Activated CD8-positive, alpha-beta T cell treated with anti-CD3 and anti-CD28 coated beads for 36 hours (primary cell): ENCODE measurements around the gene KRTAP12-2. TPM values are rescaled to one million over a fixed set of nuclear protein-coding genes. Genes with fewer than 3 reads are reported as not detected.
A peak's percentile ranks its signal among the peaks of the same experiment; 100 is the strongest.
"Not testable (repeated sequence)": the region's sequence is repeated elsewhere in the genome, so short reads cannot be mapped to it uniquely, and the experiment has no call there.

Experiments used
- ATAC-seq: fragments of 200-7000 bp; cut with Tn5 transposase; one replicate; pipeline ENCODE4 v1.10.0; 2021; ENCODE audit warnings: mild to moderate bottlenecking, moderate library complexity
- CTCF ChIA-PET: fragments of 350-600 bp; sonication (Branson Sonifier 250); formaldehyde crosslinking; loops from one replicate; lab custom pipeline; 2021; ENCODE audit warnings: antibody characterized with exemption; lab: Charles Lee
- POLR2A ChIA-PET: fragments of 350-600 bp; sonication (Branson Sonifier 250); formaldehyde crosslinking; loops from one replicate; lab custom pipeline; 2021; ENCODE audit warnings: antibody characterized with exemption; lab: Charles Lee
- DNase-seq: peaks from one replicate; pipeline ENCODE4 v3.0.0-alpha.2; 2020
- H3K27ac Mint-ChIP-seq: one replicate; pipeline ENCODE4 v1.8.0; 2021; ENCODE audit warnings: mild to moderate bottlenecking, mixed read lengths
- H3K27me3 Mint-ChIP-seq: one replicate; pipeline ENCODE4 v1.8.0; 2021; ENCODE audit warnings: mixed read lengths
- H3K36me3 Mint-ChIP-seq: one replicate; pipeline ENCODE4 v1.8.0; 2021; ENCODE audit warnings: low read depth, mixed read lengths
- H3K4me1 Mint-ChIP-seq: one replicate; pipeline ENCODE4 v1.8.0; 2021; ENCODE audit warnings: low read depth, mixed read lengths
- H3K4me3 Mint-ChIP-seq: one replicate; pipeline ENCODE4 v1.8.0; 2021; ENCODE audit warnings: mild to moderate bottlenecking, moderate library complexity, mixed read lengths
- H3K9me3 Mint-ChIP-seq: one replicate; pipeline ENCODE4 v1.8.0; 2021; ENCODE audit warnings: mixed read lengths
- intact Hi-C: fragments of 100-400 bp; cut with micrococcal nuclease; formaldehyde crosslinking; loops from one replicate; pipeline ENCODE4 v1.10.0; 2022
- total RNA-seq, 2 experiments: library from RNA; stranded (reverse); gene quantifications; one replicate each; pipeline ENCODE4 v1.2.3, GENCODE V29; 2021
- TF ChIP-seq, protein P1 (sequence below): fragments of 200-600 bp; IDR thresholded peaks from one replicate; pipeline ENCODE4 v1.8.0; 2022; ENCODE audit warnings: antibody characterized with exemption, mild to moderate bottlenecking

KRTAP12-2 gene
- total RNA-seq, 2 experiments from 2014 or later, result not detected

DNA sequence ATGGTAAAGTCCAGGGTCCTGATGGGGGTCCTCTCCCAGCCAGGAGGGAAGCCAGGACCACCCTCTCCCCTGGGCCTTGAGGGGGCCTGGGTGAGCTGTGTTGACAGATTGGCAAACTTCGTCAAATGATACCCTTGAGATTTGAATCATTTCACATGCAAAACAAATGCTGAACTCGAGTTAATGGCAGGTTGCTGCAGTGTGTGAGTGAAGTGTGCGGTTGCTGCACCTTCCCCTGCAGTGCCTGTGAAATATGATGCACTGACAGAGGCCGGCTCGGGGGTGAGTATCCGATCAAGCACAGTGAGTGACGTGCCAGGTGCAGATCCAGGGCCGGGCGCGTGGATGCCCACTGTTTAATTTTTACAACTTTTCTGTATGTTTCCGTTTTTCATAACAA, 20.9 kb upstream of the KRTAP12-2 start:
- POLR2A ChIA-PET, result no interaction called here
- CTCF ChIA-PET, result no interaction called here
- H3K27ac Mint-ChIP-seq, result no peak overlapping the region
- no peak for DNase-seq
- H3K36me3 Mint-ChIP-seq, result no peaks in the 10 kb centered on the region
- intact Hi-C loops, result no loop called here
- peaks cover 4% of the 10 kb centered on the region for H3K9me3 Mint-ChIP-seq
- peaks cover 20% of the 10 kb centered on the region for H3K4me1 Mint-ChIP-seq
- TF ChIP-seq, protein P1, sequence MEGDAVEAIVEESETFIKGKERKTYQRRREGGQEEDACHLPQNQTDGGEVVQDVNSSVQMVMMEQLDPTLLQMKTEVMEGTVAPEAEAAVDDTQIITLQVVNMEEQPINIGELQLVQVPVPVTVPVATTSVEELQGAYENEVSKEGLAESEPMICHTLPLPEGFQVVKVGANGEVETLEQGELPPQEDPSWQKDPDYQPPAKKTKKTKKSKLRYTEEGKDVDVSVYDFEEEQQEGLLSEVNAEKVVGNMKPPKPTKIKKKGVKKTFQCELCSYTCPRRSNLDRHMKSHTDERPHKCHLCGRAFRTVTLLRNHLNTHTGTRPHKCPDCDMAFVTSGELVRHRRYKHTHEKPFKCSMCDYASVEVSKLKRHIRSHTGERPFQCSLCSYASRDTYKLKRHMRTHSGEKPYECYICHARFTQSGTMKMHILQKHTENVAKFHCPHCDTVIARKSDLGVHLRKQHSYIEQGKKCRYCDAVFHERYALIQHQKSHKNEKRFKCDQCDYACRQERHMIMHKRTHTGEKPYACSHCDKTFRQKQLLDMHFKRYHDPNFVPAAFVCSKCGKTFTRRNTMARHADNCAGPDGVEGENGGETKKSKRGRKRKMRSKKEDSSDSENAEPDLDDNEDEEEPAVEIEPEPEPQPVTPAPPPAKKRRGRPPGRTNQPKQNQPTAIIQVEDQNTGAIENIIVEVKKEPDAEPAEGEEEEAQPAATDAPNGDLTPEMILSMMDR, result no peak
- ATAC-seq, result no peak
- no peaks in the 10 kb centered on the region for H3K27me3 Mint-ChIP-seq
- no peak overlapping the region for H3K4me3 Mint-ChIP-seq

DNA sequence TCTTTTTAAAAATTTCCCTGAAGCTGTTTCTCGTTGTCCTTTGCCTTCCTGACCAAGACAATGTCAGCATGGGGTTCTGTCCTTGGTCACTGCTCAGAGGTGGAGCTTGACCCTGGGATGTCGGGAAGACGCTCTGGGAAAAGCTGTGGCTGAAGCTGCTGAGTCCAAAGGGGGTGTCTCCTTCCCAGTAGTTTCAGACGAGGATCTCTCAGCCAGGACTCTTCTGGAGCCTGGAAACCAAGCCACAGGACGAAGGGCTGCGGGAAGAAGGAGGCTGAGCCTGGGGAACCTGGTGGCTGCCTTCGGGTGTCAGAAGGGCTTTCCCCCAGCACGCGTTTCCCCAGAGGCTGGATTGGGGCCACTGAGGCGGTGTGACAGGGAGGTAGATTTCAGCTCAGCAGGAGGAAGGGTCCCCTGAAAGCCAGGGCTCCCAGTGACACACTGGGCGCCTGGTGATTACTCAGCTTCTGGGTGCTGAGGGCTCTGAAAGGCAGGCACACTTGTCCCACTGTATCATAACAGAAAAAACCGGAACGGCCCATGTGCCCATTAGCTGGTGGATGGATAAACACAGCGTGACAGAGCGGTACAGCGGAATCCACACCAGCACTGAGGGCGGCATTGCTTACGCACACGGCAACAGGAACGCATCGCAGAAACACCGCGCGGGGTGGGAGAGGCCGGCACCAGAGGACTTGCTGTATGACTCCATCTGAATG, 20.3 kb upstream of the KRTAP12-2 start:
- no peaks in the 10 kb centered on the region for H3K27me3 Mint-ChIP-seq
- no peaks in the 10 kb centered on the region for H3K36me3 Mint-ChIP-seq
- H3K4me1 Mint-ChIP-seq, result peaks cover 19% of the 10 kb centered on the region
- TF ChIP-seq, protein P1, result no peak
- no peak overlapping the region for H3K4me3 Mint-ChIP-seq
- DNase-seq (no peak), ATAC-seq (no peak)
- H3K9me3 Mint-ChIP-seq, result no peaks in the 10 kb centered on the region
- CTCF ChIA-PET, result no interaction called here
- intact Hi-C loops, result no loop called here
- no peak overlapping the region for H3K27ac Mint-ChIP-seq
- POLR2A ChIA-PET, result no interaction called here

DNA sequence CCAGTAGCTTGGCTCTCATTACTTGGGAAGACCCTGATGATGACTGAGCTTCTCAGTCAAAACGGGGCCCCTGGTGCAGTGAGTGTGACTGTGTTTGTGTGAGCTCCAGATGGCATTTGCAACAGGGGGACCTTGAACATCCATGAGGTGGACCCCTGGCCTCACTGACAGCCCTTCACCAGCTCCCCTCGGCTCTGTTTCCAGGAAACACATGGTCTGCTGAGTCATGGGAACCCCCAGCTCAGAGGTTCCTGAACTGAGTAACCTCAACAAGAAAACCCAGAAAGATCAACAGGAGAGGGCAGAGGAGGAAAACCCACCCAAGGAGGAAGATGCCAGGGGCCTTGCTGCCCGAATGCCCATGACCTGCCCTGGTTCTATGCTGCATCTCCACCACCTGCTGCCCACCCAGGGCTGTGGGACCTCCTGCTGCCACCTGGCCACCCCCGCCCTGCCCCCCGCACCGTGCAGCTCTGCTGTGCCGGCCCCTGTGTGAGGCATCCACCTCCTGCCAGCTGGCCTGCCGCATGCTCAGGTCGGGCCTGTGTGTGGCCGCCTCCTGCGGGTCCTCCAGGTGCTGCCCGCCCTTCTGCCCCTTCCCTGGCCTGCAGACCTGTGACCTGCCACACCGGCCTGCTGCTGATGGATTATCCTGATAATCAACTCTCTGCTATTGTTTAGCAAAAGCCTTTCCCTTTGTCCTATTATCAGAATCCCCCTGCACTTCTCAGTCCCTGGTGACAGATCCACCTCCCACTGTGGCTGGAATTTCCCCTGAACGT, 19.5 kb upstream of the KRTAP12-2 start:
- DNase-seq (peak; percentile 49), ATAC-seq (peak; percentile 77)
- CTCF ChIA-PET, result no interaction called here
- H3K27me3 Mint-ChIP-seq, result no peaks in the 10 kb centered on the region
- H3K27ac Mint-ChIP-seq, result no peak overlapping the region
- POLR2A ChIA-PET, result no interaction called here
- no peaks in the 10 kb centered on the region for H3K9me3 Mint-ChIP-seq
- peaks cover 11% of the 10 kb centered on the region for H3K4me1 Mint-ChIP-seq
- TF ChIP-seq, protein P1, result no peak
- H3K36me3 Mint-ChIP-seq, result no peaks in the 10 kb centered on the region
- H3K4me3 Mint-ChIP-seq, result no peak overlapping the region
- intact Hi-C loops, result no loop called here

DNA sequence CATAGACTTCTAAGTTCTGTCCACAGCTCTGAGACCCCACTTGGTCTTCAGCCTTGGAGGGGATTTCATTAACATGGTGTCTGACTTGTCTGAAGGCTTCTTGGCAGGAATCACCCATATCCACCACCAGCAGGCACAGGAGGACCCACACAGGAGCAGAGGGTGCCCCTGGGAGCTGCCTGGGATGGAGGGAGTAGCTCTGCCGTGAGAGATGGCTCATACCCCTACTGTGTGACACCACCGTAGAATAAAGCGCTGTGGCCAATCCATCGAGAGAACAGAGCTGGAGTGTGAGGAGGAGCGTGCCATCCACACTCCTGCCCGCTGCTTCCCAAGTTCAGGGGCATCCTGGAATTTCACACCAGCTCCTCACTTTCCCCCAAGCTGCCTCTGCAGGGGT, 18.3 kb upstream of the KRTAP12-2 start:
- H3K4me3 Mint-ChIP-seq, H3K9me3 Mint-ChIP-seq, H3K27ac Mint-ChIP-seq, H3K36me3 Mint-ChIP-seq, DNase-seq, H3K27me3 Mint-ChIP-seq, H3K4me1 Mint-ChIP-seq, POLR2A ChIA-PET, ATAC-seq, intact Hi-C loops: not testable (repeated sequence)
- CTCF ChIA-PET, result interaction anchor here (1.5 kb wide), 1 partner anchor 12 kb away, joined by 4 read pairs; the partner anchor contains the start of gene KRTAP10-12

DNA sequence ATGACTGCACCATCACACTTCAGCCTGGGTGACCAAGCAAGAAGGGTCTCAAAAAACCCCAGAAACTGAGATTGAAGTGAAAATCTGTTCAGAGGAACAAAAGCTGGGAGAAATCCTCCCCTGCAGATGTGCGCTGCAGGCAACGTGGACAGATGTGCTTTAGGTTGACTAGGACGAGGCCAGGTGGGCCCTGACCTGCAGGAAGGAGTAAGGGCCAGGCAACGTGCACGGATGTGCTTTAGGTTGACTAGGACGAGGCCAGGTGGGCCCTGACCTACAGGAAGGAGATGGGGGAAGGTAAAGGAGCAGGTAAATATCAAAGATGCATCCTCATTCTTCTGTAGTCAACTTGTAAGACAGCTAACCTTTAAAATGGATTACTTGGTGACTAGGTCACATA, 17.8 kb upstream of the KRTAP12-2 start:
- no peaks in the 10 kb centered on the region for H3K27me3 Mint-ChIP-seq
- ChIA-PET CTCF (interaction anchor here (1.5 kb wide), 1 partner anchor 12 kb away, joined by 4 read pairs; the partner anchor contains the start of gene KRTAP10-12), POLR2A (no interaction called here)
- no peaks in the 10 kb centered on the region for H3K36me3 Mint-ChIP-seq
- H3K4me3 Mint-ChIP-seq, result no peak overlapping the region
- DNase-seq (no peak), ATAC-seq (no peak)
- H3K27ac Mint-ChIP-seq, result no peak overlapping the region
- peaks cover 8% of the 10 kb centered on the region for H3K4me1 Mint-ChIP-seq
- TF ChIP-seq, protein P1, result no peak
- H3K9me3 Mint-ChIP-seq, result no peaks in the 10 kb centered on the region
- intact Hi-C loops, result no loop called here
